ENCODE measurements around the gene TSHR. TPM values are rescaled to one million over a fixed set of nuclear protein-coding genes. Genes with fewer than 3 reads are reported as not detected.

Gene TSHR
- total RNA-seq, 4 donors from 2014 or later: 0.37 to 2.4 (median 0.85) TPM

GRCh38 chr14:81091660-81092059, 136.2 kb downstream of the TSHR start:
- WGBS, 2 donors (ENCODE audit: low coverage in 1 of 2): 51 to 88% methylated on average over 1 of the region's 1 CpG
- Histone ChIP-seq H3K9me3 (no peaks in the 10 kb centered on the region), H3K4me1 (no peaks in the 10 kb centered on the region), H3K27ac (no peak overlapping the region), H3K27me3 (no peaks in the 10 kb centered on the region), H3K36me3 (no peaks in the 10 kb centered on the region), H3K4me3 (no peak overlapping the region)
- in situ Hi-C loops (cut with MboI; ENCODE audit: low pct_ligation_motif_present in 1 of 4, low pct_unique_long_range_greater_than_20kb in 1 of 4, low sequenced_read_pairs in 3 of 4): no loop called here
- intact Hi-C loops (cut with DNase I; ENCODE audit: low total_unique reads): no loop called here
- DNase-seq: no peak
- TF ChIP-seq CTCF (IDR thresholded peaks at IDR 0.05) (no peak), POLR2AphosphoS5 (IDR thresholded peaks at IDR 0.05) (no peak), POLR2A (IDR thresholded peaks at IDR 0.05) (no peak)

- intact Hi-C loops (cut with DNase I; ENCODE audit: low total_unique reads): no loop called here
- WGBS, 2 donors (ENCODE audit: low coverage in 1 of 2): 98 to 100% methylated on average over 2 of the region's 2 CpGs
- H3K9me3 ChIP-seq: no peaks in the 10 kb centered on the region
- in situ Hi-C loops (cut with MboI; ENCODE audit: low pct_ligation_motif_present in 1 of 4, low pct_unique_long_range_greater_than_20kb in 1 of 4, low sequenced_read_pairs in 3 of 4): no loop called here
- no peaks in the 10 kb centered on the region for H3K4me1 ChIP-seq
- H3K27ac ChIP-seq: no peak overlapping the region
- no peaks in the 10 kb centered on the region for H3K36me3 ChIP-seq
- TF ChIP-seq EP300 (IDR thresholded peaks at IDR 0.05; ENCODE audit: low read depth) (no peak), POLR2AphosphoS5 (IDR thresholded peaks at IDR 0.05) (no peak)
- DNase-seq: no peak
- no peaks in the 10 kb centered on the region for H3K27me3 ChIP-seq
- no peak overlapping the region for H3K4me3 ChIP-seq
These were observed 138.2 kb downstream of the TSHR start for GRCh38 chr14:81093651-81094050.

GRCh38 chr14:81095539-81095938, 140.1 kb downstream of the TSHR start:
- H3K27ac ChIP-seq: no peak overlapping the region
- H3K27me3 ChIP-seq: no peaks in the 10 kb centered on the region
- no peak for TF ChIP-seq POLR2AphosphoS5 (IDR thresholded peaks at IDR 0.05)
- TF ChIP-seq CTCF (IDR thresholded peaks at IDR 0.05): no peak
- no peak for TF ChIP-seq EP300 (IDR thresholded peaks at IDR 0.05; ENCODE audit: low read depth)
- TF ChIP-seq POLR2A (IDR thresholded peaks at IDR 0.05): no peak
- no peaks in the 10 kb centered on the region for H3K9me3 ChIP-seq
- no peaks in the 10 kb centered on the region for H3K4me1 ChIP-seq
- intact Hi-C loops (cut with DNase I; ENCODE audit: low total_unique reads) (no loop called here), in situ Hi-C loops (cut with MboI; ENCODE audit: low pct_ligation_motif_present in 1 of 4, low pct_unique_long_range_greater_than_20kb in 1 of 4, low sequenced_read_pairs in 3 of 4) (no loop called here)
- no peak overlapping the region for H3K4me3 ChIP-seq
- H3K36me3 ChIP-seq: no peaks in the 10 kb centered on the region
- no peak for DNase-seq
- 86 to 94% methylated on average over 2 of the region's 2 CpGs for WGBS, 2 donors (ENCODE audit: low coverage in 1 of 2)

GRCh38 chr14:81096656-81097055, 141.2 kb downstream of the TSHR start:
- Histone ChIP-seq H3K27me3 (no peaks in the 10 kb centered on the region), H3K4me1 (no peaks in the 10 kb centered on the region), H3K9me3 (no peaks in the 10 kb centered on the region), H3K36me3 (no peaks in the 10 kb centered on the region), H3K4me3 (no peak overlapping the region), H3K27ac (no peak overlapping the region)
- WGBS, 2 donors (ENCODE audit: low coverage in 1 of 2): 85% methylated on average over 3 of the region's 3 CpGs; no CpG with 5 or more reads in 1 of the 2 donors
- intact Hi-C loops (cut with DNase I; ENCODE audit: low total_unique reads) (no loop called here), in situ Hi-C loops (cut with MboI; ENCODE audit: low pct_ligation_motif_present in 1 of 4, low pct_unique_long_range_greater_than_20kb in 1 of 4, low sequenced_read_pairs in 3 of 4) (no loop called here)
- no peak for DNase-seq
- TF ChIP-seq POLR2A (IDR thresholded peaks at IDR 0.05) (no peak), POLR2AphosphoS5 (IDR thresholded peaks at IDR 0.05) (no peak), EP300 (IDR thresholded peaks at IDR 0.05; ENCODE audit: low read depth) (no peak), CTCF (IDR thresholded peaks at IDR 0.05) (no peak)

GRCh38 chr14:81102217-81102616, 146.8 kb downstream of the TSHR start:
- Histone ChIP-seq H3K27ac (no peak overlapping the region), H3K4me3 (no peak overlapping the region), H3K9me3 (no peaks in the 10 kb centered on the region), H3K36me3 (no peaks in the 10 kb centered on the region), H3K27me3 (no peaks in the 10 kb centered on the region), H3K4me1 (no peaks in the 10 kb centered on the region)
- DNase-seq: no peak
- TF ChIP-seq POLR2A (IDR thresholded peaks at IDR 0.05): no peak
- TF ChIP-seq EP300 (IDR thresholded peaks at IDR 0.05; ENCODE audit: low read depth): no peak
- TF ChIP-seq CTCF (IDR thresholded peaks at IDR 0.05): no peak
- TF ChIP-seq POLR2AphosphoS5 (IDR thresholded peaks at IDR 0.05): no peak
- intact Hi-C loops (cut with DNase I; ENCODE audit: low total_unique reads): no loop called here
- in situ Hi-C loops (cut with MboI; ENCODE audit: low pct_ligation_motif_present in 1 of 4, low pct_unique_long_range_greater_than_20kb in 1 of 4, low sequenced_read_pairs in 3 of 4): no loop called here
- WGBS, 2 donors (ENCODE audit: low coverage in 1 of 2): 79 to 87% methylated on average over 3 of the region's 3 CpGs
